Chondrocyte (in vitro differentiated cells): Measurements from ENCODE around the gene CACNA1C. TPM values are rescaled to one million over a fixed set of nuclear protein-coding genes. Genes with fewer than 3 reads are reported as not detected.

Experiments
- DNase-seq: peaks from one replicate; pipeline ENCODE4 v3.0.0; 2021; ENCODE audit warnings: mixed read lengths, low spot score
- H3K27ac Mint-ChIP-seq: one replicate; pipeline ENCODE4 v1.8.0; 2021; ENCODE audit warnings: mild to moderate bottlenecking, moderate library complexity, mixed read lengths; ENCODE audit not compliant: unreplicated experiment
- H3K27me3 Mint-ChIP-seq: 2 replicates; pipeline ENCODE4 v1.8.0; 2021; ENCODE audit warnings: low read depth, mixed read lengths
- H3K36me3 Mint-ChIP-seq: 2 replicates; pipeline ENCODE4 v1.8.0; 2021; ENCODE audit warnings: low read depth, mixed read lengths
- H3K4me1 Mint-ChIP-seq: 2 replicates; pipeline ENCODE4 v1.8.0; 2021; ENCODE audit warnings: low read depth, mild to moderate bottlenecking, mixed read lengths
- H3K4me3 Mint-ChIP-seq: one replicate; pipeline ENCODE4 v1.8.0; 2021; ENCODE audit warnings: mild to moderate bottlenecking, moderate library complexity, mixed read lengths; ENCODE audit not compliant: unreplicated experiment
- H3K9me3 Mint-ChIP-seq: 2 replicates; pipeline ENCODE4 v1.8.0; 2021; ENCODE audit warnings: low read depth, mixed read lengths
- total RNA-seq: library from RNA; stranded (reverse); gene quantifications from 3 replicates; pipeline ENCODE4 v1.2.1, GENCODE V29; 2021
- TF ChIP-seq, protein P1 (sequence below): fragments of 200-600 bp; sonication (generic); IDR thresholded peaks from 2 replicates; pipeline ENCODE4 v1.5.0; 2021; ENCODE audit warnings: antibody characterized with exemption, mild to moderate bottlenecking, moderate library complexity

CACNA1C gene
- total RNA-seq, 1 donor from 2014 or later, result 27.0 TPM

DNA sequence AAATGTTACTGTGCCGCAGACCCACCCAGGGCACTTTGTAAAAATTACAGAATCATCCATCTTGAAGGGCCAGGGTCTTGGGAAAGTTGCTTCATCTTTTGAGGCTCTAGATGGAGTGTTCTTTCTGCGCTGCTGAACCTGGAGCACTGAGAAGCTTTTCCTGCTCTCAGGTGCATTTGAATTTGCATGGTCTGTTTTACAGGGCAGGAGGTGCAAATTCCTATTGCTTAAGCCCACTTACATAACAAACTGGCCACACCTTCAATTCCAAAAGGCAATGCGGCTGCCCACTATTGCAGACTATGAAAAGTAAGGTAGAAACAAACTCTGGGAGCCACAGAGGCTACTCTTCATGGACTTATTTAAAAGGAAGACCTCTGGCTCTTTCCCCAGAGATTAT lies 254.8 kb downstream of the CACNA1C start:
- DNase-seq, result no peak
- TF ChIP-seq, protein P1, sequence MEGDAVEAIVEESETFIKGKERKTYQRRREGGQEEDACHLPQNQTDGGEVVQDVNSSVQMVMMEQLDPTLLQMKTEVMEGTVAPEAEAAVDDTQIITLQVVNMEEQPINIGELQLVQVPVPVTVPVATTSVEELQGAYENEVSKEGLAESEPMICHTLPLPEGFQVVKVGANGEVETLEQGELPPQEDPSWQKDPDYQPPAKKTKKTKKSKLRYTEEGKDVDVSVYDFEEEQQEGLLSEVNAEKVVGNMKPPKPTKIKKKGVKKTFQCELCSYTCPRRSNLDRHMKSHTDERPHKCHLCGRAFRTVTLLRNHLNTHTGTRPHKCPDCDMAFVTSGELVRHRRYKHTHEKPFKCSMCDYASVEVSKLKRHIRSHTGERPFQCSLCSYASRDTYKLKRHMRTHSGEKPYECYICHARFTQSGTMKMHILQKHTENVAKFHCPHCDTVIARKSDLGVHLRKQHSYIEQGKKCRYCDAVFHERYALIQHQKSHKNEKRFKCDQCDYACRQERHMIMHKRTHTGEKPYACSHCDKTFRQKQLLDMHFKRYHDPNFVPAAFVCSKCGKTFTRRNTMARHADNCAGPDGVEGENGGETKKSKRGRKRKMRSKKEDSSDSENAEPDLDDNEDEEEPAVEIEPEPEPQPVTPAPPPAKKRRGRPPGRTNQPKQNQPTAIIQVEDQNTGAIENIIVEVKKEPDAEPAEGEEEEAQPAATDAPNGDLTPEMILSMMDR, result no peak
- Mint-ChIP-seq H3K36me3 (peaks cover 2% of the 10 kb centered on the region), H3K27me3 (no peaks in the 10 kb centered on the region), H3K4me1 (peaks cover 67% of the 10 kb centered on the region), H3K9me3 (peaks cover 3% of the 10 kb centered on the region), H3K27ac (no peak overlapping the region), H3K4me3 (no peak overlapping the region)

DNA sequence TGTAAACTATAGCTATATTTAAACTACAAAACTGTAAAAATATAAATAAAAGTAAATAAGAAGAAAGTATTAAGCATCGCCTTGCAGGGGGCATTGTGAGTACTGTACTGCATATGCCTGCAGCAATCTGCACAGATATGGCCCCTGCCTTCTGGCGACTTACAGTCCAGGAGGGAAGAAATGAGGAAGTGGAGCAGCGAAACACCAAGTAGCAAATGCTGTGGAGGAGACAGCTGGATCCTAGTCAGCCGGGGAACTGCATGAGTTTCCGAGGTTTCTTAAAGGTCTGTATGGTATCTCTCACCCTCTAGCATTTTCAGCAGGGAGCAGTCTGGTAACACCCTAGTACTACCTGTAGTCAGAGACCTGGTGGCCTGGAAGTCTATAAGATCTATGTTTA lies 256.9 kb downstream of the CACNA1C start:
- peaks cover 46% of the 10 kb centered on the region for H3K4me1 Mint-ChIP-seq
- H3K4me3 Mint-ChIP-seq, result no peak overlapping the region
- no peaks in the 10 kb centered on the region for H3K27me3 Mint-ChIP-seq
- H3K27ac Mint-ChIP-seq, result no peak overlapping the region
- peaks cover 3% of the 10 kb centered on the region for H3K9me3 Mint-ChIP-seq
- TF ChIP-seq, protein P1, result no peak
- DNase-seq, result no peak
- H3K36me3 Mint-ChIP-seq, result peaks cover 2% of the 10 kb centered on the region

DNA sequence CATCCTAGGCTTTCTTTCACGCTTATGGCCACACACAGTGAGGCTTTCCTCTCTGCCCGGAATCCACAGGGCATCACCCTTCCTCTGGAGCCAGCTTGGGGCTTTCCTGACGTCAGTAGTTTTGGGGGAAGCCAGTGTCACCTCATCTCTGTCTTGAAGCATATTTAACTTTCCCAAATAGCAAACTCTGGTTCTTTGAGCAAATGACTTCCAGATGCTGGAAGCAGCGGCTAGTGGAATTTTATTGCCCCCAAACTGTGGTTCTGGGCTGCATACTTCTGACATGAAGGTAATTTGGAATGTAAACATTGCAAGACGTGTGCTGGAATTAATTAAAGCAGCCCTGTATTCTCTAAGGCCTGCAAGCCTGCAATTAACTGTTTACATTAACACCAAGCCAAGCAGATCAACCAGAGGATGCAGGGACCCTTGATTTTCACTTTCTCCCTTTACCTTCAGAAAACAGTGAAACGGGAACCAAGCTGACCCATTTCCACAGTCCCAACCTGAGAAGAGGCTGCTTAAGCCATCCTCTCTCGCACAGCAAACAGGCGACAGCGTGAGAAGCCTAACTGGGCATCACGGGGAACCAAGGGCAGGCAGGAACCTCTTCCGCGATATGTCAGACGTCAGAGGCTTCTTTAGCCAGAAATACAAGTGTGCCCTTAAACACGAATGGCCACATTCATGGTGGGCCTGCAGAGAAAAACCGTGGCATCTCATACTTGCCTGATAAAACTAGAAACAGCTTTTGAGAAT lies 258.4 kb downstream of the CACNA1C start:
- Mint-ChIP-seq H3K4me1 (peaks cover 31% of the 10 kb centered on the region), H3K36me3 (peaks cover 2% of the 10 kb centered on the region), H3K27me3 (no peaks in the 10 kb centered on the region), H3K27ac (peak overlapping the region; percentile 61), H3K4me3 (no peak overlapping the region), H3K9me3 (peaks cover 3% of the 10 kb centered on the region)
- DNase-seq, result no peak
- TF ChIP-seq, protein P1, result no peak

DNA sequence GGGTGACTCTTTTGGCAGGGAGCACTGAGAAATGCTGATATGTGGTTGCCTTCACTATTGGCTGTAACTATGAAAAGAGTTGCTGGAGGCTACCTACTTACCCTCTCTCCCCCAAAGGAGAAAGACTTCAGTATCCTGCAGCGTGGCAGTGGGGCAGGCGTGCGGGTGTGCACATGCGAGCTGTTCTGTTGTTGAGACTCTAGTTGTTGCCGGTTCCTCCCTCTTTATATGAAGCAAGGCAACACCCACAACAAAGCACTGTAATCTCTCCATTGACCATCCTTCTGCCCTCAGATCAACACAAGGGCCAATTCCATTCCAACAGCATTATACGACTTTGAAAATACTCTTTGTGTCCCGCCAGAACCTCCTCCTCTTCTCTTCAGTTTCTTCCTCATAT lies 259.4 kb downstream of the CACNA1C start:
- Mint-ChIP-seq H3K4me1 (peaks cover 22% of the 10 kb centered on the region), H3K27me3 (no peaks in the 10 kb centered on the region), H3K4me3 (no peak overlapping the region), H3K27ac (no peak overlapping the region), H3K36me3 (peaks cover 2% of the 10 kb centered on the region), H3K9me3 (peaks cover 3% of the 10 kb centered on the region)
- DNase-seq, result no peak
- TF ChIP-seq, protein P1, result no peak

DNA sequence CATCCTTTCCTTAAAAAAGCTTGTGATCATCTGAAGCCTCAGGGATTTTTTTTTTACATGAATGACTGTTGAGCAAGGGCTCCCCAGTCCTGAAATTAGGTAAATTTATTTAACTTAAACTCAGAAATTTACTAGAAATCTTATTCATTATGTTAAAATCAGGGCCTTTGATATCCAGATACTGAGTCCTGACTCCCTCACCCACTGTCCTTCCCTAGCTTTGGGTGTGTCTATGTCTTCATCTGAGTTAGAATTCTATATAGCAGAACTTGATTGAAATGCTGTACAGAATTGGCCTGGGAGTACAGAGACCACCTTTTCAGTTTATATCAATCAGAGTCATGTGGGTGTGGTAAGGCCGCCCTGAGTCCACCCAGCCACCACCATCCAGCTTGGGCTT lies 260.0 kb downstream of the CACNA1C start:
- TF ChIP-seq, protein P1, result no peak
- no peak for DNase-seq
- Mint-ChIP-seq H3K9me3 (peaks cover 3% of the 10 kb centered on the region), H3K4me3 (no peak overlapping the region), H3K4me1 (peaks cover 28% of the 10 kb centered on the region), H3K36me3 (peaks cover 2% of the 10 kb centered on the region), H3K27me3 (no peaks in the 10 kb centered on the region), H3K27ac (no peak overlapping the region)
